AG09309 (cell line): ENCODE measurements around the gene PGPEP1.

Experiments used
- DNase-seq: peaks from one replicate; pipeline ENCODE4 v3.0.0-alpha.2; 2010; ENCODE audit warnings: low read depth
- H3K4me3 ChIP-seq: 2 replicates; pipeline ENCODE4 v1.5.1; 2011; ENCODE audit warnings: mild to moderate bottlenecking, low read depth, low read length, moderate library complexity; ENCODE audit not compliant: control insufficient read depth
- TF ChIP-seq, protein P1 (sequence below): IDR thresholded peaks from 2 replicates; pipeline ENCODE4 v1.5.1; 2011; ENCODE audit warnings: mild to moderate bottlenecking, low read depth, low read length, inconsistent platforms; ENCODE audit not compliant: insufficient read depth, control insufficient read depth; ENCODE audit errors: missing control alignments

The PGPEP1 gene

DNA sequence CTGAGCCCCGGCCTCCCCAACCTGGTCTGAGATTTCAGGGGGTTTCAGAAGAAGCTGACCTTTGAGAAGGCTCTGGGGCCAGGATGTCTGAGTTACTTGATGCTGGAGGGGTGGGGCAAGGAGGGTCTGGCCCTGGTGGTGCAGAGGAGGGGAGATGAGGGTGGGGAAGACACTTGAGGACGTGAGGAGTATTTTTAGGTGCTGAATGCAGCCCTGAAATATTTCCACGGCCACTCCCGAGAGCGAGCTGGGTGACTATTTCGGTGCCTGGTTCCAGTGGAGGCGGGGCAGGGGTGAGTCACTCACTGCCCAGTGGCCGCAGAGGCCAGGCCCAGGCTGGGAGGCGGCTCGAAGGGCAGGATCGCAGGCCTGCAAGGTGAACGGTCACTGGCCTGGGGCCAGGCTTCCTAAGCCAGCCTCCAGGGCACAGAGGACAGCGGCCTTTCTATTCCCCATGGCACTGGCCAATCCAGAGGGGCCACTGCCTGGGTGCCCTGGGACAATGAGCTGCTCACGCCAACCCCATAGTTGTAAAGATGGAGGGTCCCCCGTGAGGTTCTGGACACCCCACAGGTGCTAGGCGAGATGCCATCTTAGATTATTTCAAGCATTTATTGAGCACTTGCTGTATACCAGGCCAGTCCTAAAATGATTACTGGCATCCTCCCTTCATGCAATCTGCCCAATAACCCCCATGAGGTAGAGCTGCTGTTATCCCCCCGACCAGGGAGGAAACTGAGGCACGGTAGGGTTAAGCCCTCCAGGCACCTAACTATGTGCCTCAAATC is 39.3 kb upstream of the PGPEP1 start:
- TF ChIP-seq, protein P1, sequence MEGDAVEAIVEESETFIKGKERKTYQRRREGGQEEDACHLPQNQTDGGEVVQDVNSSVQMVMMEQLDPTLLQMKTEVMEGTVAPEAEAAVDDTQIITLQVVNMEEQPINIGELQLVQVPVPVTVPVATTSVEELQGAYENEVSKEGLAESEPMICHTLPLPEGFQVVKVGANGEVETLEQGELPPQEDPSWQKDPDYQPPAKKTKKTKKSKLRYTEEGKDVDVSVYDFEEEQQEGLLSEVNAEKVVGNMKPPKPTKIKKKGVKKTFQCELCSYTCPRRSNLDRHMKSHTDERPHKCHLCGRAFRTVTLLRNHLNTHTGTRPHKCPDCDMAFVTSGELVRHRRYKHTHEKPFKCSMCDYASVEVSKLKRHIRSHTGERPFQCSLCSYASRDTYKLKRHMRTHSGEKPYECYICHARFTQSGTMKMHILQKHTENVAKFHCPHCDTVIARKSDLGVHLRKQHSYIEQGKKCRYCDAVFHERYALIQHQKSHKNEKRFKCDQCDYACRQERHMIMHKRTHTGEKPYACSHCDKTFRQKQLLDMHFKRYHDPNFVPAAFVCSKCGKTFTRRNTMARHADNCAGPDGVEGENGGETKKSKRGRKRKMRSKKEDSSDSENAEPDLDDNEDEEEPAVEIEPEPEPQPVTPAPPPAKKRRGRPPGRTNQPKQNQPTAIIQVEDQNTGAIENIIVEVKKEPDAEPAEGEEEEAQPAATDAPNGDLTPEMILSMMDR: no peak
- H3K4me3 ChIP-seq: no peak overlapping the region
- DNase-seq: no peak

DNA sequence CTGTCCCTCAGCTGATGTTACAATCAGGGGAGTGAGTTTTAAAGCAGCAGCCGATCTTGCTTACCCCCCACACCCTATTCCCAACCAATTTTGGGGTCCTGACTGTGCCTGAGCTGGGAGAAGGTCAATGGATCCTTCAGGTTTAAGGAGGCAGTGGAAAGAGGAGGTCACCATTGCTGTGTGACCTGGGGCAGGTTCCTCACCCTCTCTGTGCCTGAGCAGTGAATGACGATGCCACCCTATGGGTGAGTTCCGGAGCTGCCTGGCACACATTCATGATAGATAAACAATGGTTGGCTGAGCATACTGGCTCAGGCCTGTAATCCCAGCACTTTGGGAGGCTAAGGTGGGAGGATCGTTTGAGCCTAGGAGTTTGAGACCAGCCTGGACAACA is 38.7 kb upstream of the PGPEP1 start:
- TF ChIP-seq, protein P1: no peak
- DNase-seq: no peak
- no peak overlapping the region for H3K4me3 ChIP-seq

DNA sequence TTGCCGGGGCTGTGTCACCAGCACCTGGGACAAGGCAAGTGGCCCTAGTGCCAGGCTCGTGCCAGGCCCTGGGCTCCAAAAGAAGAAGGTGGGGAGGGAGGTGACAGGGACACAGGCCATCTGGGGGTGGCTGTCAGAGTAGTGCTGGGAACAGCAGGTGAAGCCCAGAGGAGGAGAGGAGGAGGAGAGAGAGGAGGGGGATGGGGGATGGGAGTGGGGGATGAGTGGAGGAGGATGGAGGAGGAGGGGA is 36.3 kb upstream of the PGPEP1 start:
- H3K4me3 ChIP-seq: no peak overlapping the region
- no peak for DNase-seq
- TF ChIP-seq, protein P1: no peak

DNA sequence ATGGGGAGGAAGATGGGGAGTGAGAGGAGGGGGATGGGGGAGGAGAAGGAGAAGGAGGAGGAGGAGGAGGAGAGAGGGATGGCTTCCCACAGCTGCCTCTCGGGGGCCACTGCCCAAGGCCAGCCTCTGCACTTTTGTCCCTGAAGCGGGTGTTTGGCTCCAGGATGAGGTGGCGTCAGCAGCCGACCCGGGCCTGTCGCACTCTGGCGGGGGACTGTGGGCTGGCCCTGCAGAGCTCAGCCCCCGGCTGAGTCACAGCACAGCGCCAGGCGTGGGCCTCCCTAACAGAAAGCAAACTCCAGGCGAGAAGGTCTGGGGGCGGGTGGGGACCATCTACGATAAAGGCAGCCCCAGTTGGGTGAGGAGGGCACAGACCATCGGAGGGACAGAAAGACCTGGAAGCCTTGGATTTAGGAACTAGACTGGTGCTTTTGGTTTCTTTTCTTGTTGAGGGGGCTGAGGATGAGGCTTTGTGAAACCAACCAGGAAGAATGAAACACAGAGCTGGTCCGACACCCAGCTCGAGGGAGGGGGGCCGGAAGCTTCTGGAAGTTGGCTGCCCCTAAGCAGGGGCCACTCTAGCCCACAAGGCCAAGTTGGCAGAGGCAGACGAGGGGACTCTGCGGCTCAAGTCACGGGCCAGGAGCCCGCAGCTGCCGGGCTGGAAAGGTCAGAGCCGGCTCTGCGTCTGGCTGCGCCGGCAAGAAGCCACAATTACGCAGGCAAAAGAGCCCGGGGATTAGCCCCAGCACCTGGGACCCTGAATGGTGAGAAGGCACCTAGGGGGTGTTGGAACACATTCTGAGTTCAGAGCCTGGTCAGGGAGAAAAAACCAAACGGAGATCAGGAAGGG is 35.7 kb upstream of the PGPEP1 start:
- H3K4me3 ChIP-seq: peak overlapping the region; percentile 24
- TF ChIP-seq, protein P1: no peak
- DNase-seq: no peak

DNA sequence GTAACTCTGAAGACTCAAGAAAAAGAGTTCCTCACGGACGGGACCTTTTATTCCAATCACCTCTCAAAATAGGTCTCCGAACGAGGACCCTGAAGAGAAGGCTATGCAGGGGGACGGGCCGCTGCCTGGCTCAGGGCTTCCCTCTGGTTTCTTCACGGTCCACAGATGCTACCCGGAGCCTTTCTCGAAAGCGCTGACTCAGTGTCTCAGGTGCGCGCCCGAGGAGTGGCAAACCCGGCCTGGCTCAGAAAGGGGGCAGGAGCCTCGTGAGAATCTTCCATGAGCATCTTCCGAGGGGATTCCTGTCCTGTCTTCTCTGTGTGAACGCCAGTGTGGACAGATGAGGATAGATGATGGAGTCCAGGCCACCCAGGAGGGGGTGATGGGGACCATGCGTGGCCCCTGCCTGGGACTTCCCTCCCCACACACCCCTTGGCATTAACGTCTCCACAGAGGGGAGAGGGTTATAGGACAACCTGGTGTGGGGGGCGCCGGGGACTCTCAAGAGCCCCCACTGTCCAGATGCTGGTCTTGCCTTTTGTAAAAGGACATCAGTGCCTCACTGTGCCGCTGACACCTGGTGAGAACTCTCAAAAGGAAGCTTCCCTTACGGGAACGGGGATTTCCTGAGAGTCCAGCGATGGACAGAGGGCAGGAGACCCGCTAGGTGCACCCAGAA is 34.0 kb upstream of the PGPEP1 start:
- H3K4me3 ChIP-seq: no peak overlapping the region
- DNase-seq: no peak
- TF ChIP-seq, protein P1: no peak

DNA sequence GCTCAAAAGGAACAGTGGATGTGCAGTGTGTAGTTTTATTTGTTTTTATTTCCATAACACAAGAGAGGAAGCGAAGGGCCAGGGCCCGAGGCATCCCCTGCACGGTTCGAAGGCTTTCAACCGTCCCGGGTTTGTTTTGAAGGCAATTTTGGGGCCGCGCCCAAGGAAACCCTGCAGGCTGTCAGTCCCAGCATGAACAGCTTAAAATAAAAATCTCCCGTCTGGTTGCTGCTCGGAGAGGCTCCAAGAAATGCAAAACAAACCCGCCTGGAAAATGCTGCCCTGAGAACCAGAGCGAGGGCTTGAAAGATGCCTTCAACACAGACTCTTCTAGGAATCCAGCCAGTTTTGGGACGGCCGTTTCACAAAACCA is 33.5 kb upstream of the PGPEP1 start:
- DNase-seq: no peak
- TF ChIP-seq, protein P1: no peak
- H3K4me3 ChIP-seq: no peak overlapping the region
